SK-N-SH treated with all-trans-retinoic acid at 6 μM for 48 hours (cell line): ENCODE measurements around the gene SMIM29.
A peak's percentile ranks its signal among the peaks of the same experiment; 100 is the strongest.
"Not testable (repeated sequence)": the region's sequence is repeated elsewhere in the genome, so short reads cannot be mapped to it uniquely, and the experiment has no call there.

ENCODE experiments used
- ATAC-seq: fragments of 200-7000 bp; cut with Tn5 transposase; 3 replicates; pipeline ENCODE4 v1.9.1; 2020; ENCODE audit warnings: mild to moderate bottlenecking, moderate library complexity
- ARNTL ChIP-seq: fragments of 450-650 bp; formaldehyde crosslinking; IDR thresholded peaks from 2 replicates; pipeline ENCODE4 v1.5.0; 2020; ENCODE audit warnings: low read depth, mild to moderate bottlenecking, moderate library complexity, borderline replicate concordance
- CSDC2 ChIP-seq: fragments of 250-450 bp; sonication (Bioruptor Pico); IDR thresholded peaks from 2 replicates; pipeline ENCODE4 v1.5.0; 2020; ENCODE audit warnings: mild to moderate bottlenecking, moderate library complexity
- OSR1 ChIP-seq: fragments of 250-450 bp; sonication (Bioruptor Pico); IDR thresholded peaks from 2 replicates; pipeline ENCODE4 v1.8.0; 2022; ENCODE audit warnings: moderate library complexity, mild to moderate bottlenecking, inconsistent platforms
- PATZ1 ChIP-seq: fragments of 250-450 bp; sonication (Bioruptor Pico); IDR thresholded peaks from 2 replicates; pipeline ENCODE4 v1.8.0; 2020; ENCODE audit warnings: mild to moderate bottlenecking, moderate library complexity, borderline replicate concordance
- PPARA ChIP-seq: fragments of 250-450 bp; sonication (Bioruptor Pico); IDR thresholded peaks from 2 replicates; pipeline ENCODE4 v1.5.0; 2020; ENCODE audit warnings: mild to moderate bottlenecking, borderline replicate concordance
- RARB ChIP-seq: fragments of 250-450 bp; sonication (Bioruptor Pico); IDR thresholded peaks from 2 replicates; pipeline ENCODE4 v1.8.0; 2021; ENCODE audit warnings: mild to moderate bottlenecking, moderate library complexity
- SNAI2 ChIP-seq: fragments of 250-450 bp; sonication (Bioruptor Pico); IDR thresholded peaks from 2 replicates; pipeline ENCODE4 v1.5.0; 2020; ENCODE audit warnings: mild to moderate bottlenecking, moderate library complexity
- TSHZ2 ChIP-seq: fragments of 250-450 bp; sonication (Bioruptor Pico); IDR thresholded peaks from 2 replicates; pipeline ENCODE4 v1.5.0; 2020; ENCODE audit warnings: mild to moderate bottlenecking, moderate library complexity
- ZC3H10 ChIP-seq: fragments of 250-450 bp; sonication (Bioruptor Pico); IDR thresholded peaks from 2 replicates; pipeline ENCODE4 v1.5.1; 2021; ENCODE audit warnings: mild to moderate bottlenecking, moderate library complexity
- ZNF70 ChIP-seq: fragments of 450-650 bp; formaldehyde crosslinking; IDR thresholded peaks from 2 replicates; pipeline ENCODE4 v1.5.0; 2020; ENCODE audit warnings: mild to moderate bottlenecking, moderate library complexity
- ZNF8 ChIP-seq: fragments of 450-650 bp; formaldehyde crosslinking; IDR thresholded peaks from 2 replicates; pipeline ENCODE4 v1.5.0; 2020; ENCODE audit warnings: mild to moderate bottlenecking, moderate library complexity

Gene SMIM29

GRCh38 chr6:34246249-34246562 lies 2.6 kb downstream of the SMIM29 start (continued):
- TF ChIP-seq PATZ1 (CRISPR knock-in tag) (no peak), ZNF8 (no peak), PPARA (CRISPR knock-in tag) (no peak), OSR1 (CRISPR knock-in tag) (no peak), ZC3H10 (no peak), RARB (CRISPR knock-in tag) (no peak), CSDC2 (CRISPR knock-in tag) (no peak), TSHZ2 (CRISPR knock-in tag) (no peak)

GRCh38 chr6:34245761-34246140 lies 3.1 kb downstream of the SMIM29 start:
- ATAC-seq, result not testable (repeated sequence)

GRCh38 chr6:34245032-34245760 lies 3.6 kb downstream of the SMIM29 start:
- not testable (repeated sequence) for ATAC-seq

- TF ChIP-seq SNAI2 (CRISPR knock-in tag) (0 out of 2 replicates have a peak, but pooled peaks have one; percentile 15), PATZ1 (CRISPR knock-in tag) (peak; percentile 34; the same call in 1 of the 2 replicates), ARNTL (CRISPR knock-in tag) (no peak), ZNF8 (no peak)
- ATAC-seq, result peak; percentile 69
Observed at GRCh38 chr6:34243901-34244884, 4.6 kb downstream of the SMIM29 start.

GRCh38 chr6:34243131-34243771 lies 5.6 kb downstream of the SMIM29 start:
- no peak for ATAC-seq

GRCh38 chr6:34242252-34243130 lies 6.3 kb downstream of the SMIM29 start:
- ATAC-seq, result no peak
- TF ChIP-seq ARNTL (CRISPR knock-in tag) (no peak), ZNF70 (CRISPR knock-in tag) (no peak)

More at GRCh38 chr6:34243131-34243771, 5.6 kb downstream of the SMIM29 start:
- TF ChIP-seq SNAI2 (CRISPR knock-in tag), result no peak
